AG04450 (cell line): ENCODE results near the gene MYL7. TPM values are rescaled to one million over a fixed set of nuclear protein-coding genes. Genes with fewer than 3 reads are reported as not detected.

Source experiments
- CTCF ChIA-PET: fragments of 300-600, 350-600 bp; formaldehyde crosslinking; extraction: SDS; loops from one replicate; lab custom pipeline; 2022; ENCODE audit warnings: antibody characterized with exemption, inconsistent platforms; lab: Charles Lee
- POLR2A ChIA-PET: fragments of 350-600 bp; formaldehyde crosslinking; extraction: SDS; loops from one replicate; lab custom pipeline; 2021; ENCODE audit warnings: antibody characterized with exemption, inconsistent platforms; lab: Yijun Ruan, JAX
- DNase-seq: peaks from one replicate; pipeline ENCODE4 v3.0.0-alpha.2; 2011; ENCODE audit warnings: low read depth, low spot score
- H3K27ac ChIP-seq: one replicate; pipeline ENCODE4 v1.5.1; 2012; ENCODE audit warnings: low read depth, low read length, control low read depth
- H3K27me3 ChIP-seq: one replicate; pipeline ENCODE4 v1.6.0; 2012; ENCODE audit warnings: low read length; ENCODE audit not compliant: control insufficient read depth, insufficient read depth
- H3K4me3 ChIP-seq: 2 replicates; pipeline ENCODE4 v1.5.1; 2011; ENCODE audit warnings: mild to moderate bottlenecking, low read depth, low read length, control low read depth
- H3K9me3 ChIP-seq: 2 replicates; pipeline ENCODE4 v1.5.1; 2012; ENCODE audit warnings: low read length; ENCODE audit not compliant: control insufficient read depth, insufficient read depth
- CTCF ChIP-seq: IDR thresholded peaks from 2 replicates; pipeline ENCODE4 v1.5.1; 2011; ENCODE audit warnings: low read depth, low read length, control low read depth, inconsistent platforms
- polyA plus RNA-seq: library from polyadenylated mRNA; depleted of rRNA; stranded (reverse); fragments of >200 nt; gene quantifications from 2 replicates; pipeline ENCODE4 v1.2.3, GENCODE V29; 2011

Gene MYL7
- polyA plus RNA-seq, 1 experiment: not detected

DNA sequence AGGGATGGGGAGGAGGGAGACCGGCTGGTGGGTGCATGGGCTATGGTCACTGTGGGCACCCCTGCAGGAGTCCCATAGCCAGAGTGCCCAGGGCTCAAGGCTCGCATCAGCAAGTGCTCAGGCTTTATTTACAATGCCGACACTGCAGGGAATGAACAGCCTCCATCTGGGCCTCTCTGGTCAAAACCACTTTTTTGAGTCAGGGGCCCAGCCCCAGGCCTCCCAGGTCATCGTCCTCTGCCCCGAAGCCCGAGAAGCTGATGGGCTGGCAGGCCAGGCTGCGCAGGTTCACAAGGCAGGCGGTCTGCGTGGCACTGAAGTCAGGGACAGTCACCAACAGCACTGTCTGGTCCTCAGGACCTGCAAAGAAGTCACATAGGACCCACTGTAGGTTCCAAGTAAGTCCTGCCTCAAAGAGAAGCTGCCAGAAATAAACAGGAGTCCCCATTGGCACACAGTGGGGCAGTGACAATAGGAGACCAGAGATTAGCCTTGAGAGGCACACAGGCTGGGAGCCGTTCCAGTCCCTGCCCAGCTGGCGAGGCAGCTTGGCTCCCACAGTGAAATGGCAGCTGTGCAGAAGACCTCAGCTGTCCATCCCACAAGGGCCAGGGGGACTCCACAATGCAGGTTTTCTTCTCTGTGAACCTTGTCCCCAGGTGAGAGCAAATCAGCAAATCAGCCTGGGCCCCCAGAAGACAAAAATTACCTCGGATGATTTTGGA is 26.4 kb downstream of the MYL7 start:
- Histone ChIP-seq H3K4me3 (no peak overlapping the region), H3K27me3 (no peaks in the 10 kb centered on the region), H3K27ac (no peak overlapping the region), H3K9me3 (peaks cover 4% of the 10 kb centered on the region; the same call in 1 of the 2 replicates)
- CTCF ChIA-PET: no interaction called here
- DNase-seq: no peak
- POLR2A ChIA-PET: interaction anchor here (0.6 to 1.4 kb wide), 3 partner anchors 13 to 414 kb away, joined by 3 to 5 read pairs (median 4); no protein-coding TSS in a partner anchor
- TF ChIP-seq CTCF: no peak

GRCh38 chr7:44113764-44114354 is 27.3 kb downstream of the MYL7 start:
- DNase-seq: no peak
- Histone ChIP-seq H3K27me3 (no peaks in the 10 kb centered on the region), H3K4me3 (no peak overlapping the region), H3K9me3 (peaks cover 4% of the 10 kb centered on the region; the same call in 1 of the 2 replicates), H3K27ac (no peak overlapping the region)
- no peak for TF ChIP-seq CTCF
- POLR2A ChIA-PET: interaction anchor here (0.6 kb wide), 1 partner anchor 415 kb away, joined by 5 read pairs; no protein-coding TSS in a partner anchor
- CTCF ChIA-PET: no interaction called here

GRCh38 chr7:44112997-44113763 is 28.0 kb downstream of the MYL7 start:
- no peak for DNase-seq
- POLR2A ChIA-PET: no interaction called here
- no peak overlapping the region for H3K27ac ChIP-seq
- H3K27me3 ChIP-seq: no peaks in the 10 kb centered on the region
- peaks cover 4% of the 10 kb centered on the region; the same call in 1 of the 2 replicates for H3K9me3 ChIP-seq
- H3K4me3 ChIP-seq: no peak overlapping the region
- TF ChIP-seq CTCF: no peak
- CTCF ChIA-PET: no interaction called here

GRCh38 chr7:44112231-44112996 is 28.7 kb downstream of the MYL7 start:
- no peak for TF ChIP-seq CTCF
- ChIA-PET CTCF (no interaction called here), POLR2A (no interaction called here)
- Histone ChIP-seq H3K4me3 (no peak overlapping the region), H3K27ac (no peak overlapping the region), H3K9me3 (peaks cover 4% of the 10 kb centered on the region; the same call in 1 of the 2 replicates), H3K27me3 (no peaks in the 10 kb centered on the region)
- DNase-seq: no peak
